Left ventricle myocardium inferior (tissue), 1 donor: ENCODE measurements around the gene ANKAR. TPM values are rescaled to one million over a fixed set of nuclear protein-coding genes. Genes with fewer than 3 reads are reported as not detected.
"Not testable (repeated sequence)": the region's sequence is repeated elsewhere in the genome, so short reads cannot be mapped to it uniquely, and the experiment has no call there.

ENCODE experiments used
- DNase-seq: peaks from one replicate; pipeline ENCODE4 v3.0.0-alpha.2; 2020
- H3K27ac ChIP-seq: fragments of 200-600 bp; replicated peaks from 2 replicates; pipeline ENCODE4 v1.8.0; 2021
- H3K27me3 ChIP-seq: fragments of 200-600 bp; 2 replicates; pipeline ENCODE4 v1.8.0; 2021; ENCODE audit warnings: low read depth
- H3K36me3 ChIP-seq: fragments of 200-600 bp; 2 replicates; pipeline ENCODE4 v1.8.0; 2021
- H3K4me1 ChIP-seq: fragments of 200-600 bp; 2 replicates; pipeline ENCODE4 v1.8.0; 2021
- H3K4me3 ChIP-seq: fragments of 200-600 bp; 2 replicates; pipeline ENCODE4 v1.8.0; 2021; ENCODE audit warnings: mild to moderate bottlenecking, moderate library complexity
- H3K9me3 ChIP-seq: fragments of 200-600 bp; replicated peaks from 2 replicates; pipeline ENCODE4 v1.8.0; 2021
- intact Hi-C: fragments of 100-400 bp; cut with micrococcal nuclease; formaldehyde crosslinking; loops from one replicate; pipeline ENCODE4 v1.11.0; 2022
- total RNA-seq: library from RNA; stranded (reverse); fragmentation: NEBNext Ultra II Directional; extraction: Animal tissue kit (Norgen Biotek cat#: 25700); gene quantifications from one replicate; pipeline ENCODE4 v1.2.1, GENCODE V29; 2021
- TF ChIP-seq, protein P1 (sequence below): fragments of 200-600 bp; IDR thresholded peaks from 2 replicates; pipeline ENCODE4 v1.8.0; 2021; ENCODE audit warnings: antibody characterized with exemption, mild to moderate bottlenecking, borderline replicate concordance
- donor health status: DM: no; HTN: yes; CAD: no; lungs with severe emphysema.

ANKAR gene
- total RNA-seq, 1 donor from 2014 or later: 9.9 TPM

DNA sequence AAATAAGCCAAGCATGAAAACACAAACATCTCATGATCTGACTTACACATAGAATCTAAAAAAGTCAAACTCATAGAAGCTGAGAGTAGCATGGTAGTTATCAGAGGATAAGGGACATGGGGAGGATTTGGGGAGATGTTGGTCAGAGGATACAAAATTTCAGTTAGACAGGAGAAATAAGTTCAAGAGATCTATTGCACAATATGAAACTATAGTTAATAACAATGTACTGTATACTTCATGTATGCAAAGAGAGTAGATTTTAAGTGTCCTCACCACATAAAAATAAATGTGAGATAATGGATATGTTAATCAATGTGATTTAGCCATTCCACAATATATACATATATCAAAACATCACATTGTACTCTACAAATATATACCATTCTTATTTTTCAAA lies 23.2 kb upstream of the ANKAR start:
- no peak overlapping the region for H3K4me3 ChIP-seq
- H3K27me3 ChIP-seq: no peaks in the 10 kb centered on the region
- no peak for DNase-seq
- no peak overlapping the region for H3K27ac ChIP-seq
- intact Hi-C loops: no loop called here
- TF ChIP-seq, protein P1, sequence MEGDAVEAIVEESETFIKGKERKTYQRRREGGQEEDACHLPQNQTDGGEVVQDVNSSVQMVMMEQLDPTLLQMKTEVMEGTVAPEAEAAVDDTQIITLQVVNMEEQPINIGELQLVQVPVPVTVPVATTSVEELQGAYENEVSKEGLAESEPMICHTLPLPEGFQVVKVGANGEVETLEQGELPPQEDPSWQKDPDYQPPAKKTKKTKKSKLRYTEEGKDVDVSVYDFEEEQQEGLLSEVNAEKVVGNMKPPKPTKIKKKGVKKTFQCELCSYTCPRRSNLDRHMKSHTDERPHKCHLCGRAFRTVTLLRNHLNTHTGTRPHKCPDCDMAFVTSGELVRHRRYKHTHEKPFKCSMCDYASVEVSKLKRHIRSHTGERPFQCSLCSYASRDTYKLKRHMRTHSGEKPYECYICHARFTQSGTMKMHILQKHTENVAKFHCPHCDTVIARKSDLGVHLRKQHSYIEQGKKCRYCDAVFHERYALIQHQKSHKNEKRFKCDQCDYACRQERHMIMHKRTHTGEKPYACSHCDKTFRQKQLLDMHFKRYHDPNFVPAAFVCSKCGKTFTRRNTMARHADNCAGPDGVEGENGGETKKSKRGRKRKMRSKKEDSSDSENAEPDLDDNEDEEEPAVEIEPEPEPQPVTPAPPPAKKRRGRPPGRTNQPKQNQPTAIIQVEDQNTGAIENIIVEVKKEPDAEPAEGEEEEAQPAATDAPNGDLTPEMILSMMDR: no peak
- H3K4me1 ChIP-seq: no peaks in the 10 kb centered on the region
- no peaks in the 10 kb centered on the region for H3K36me3 ChIP-seq
- H3K9me3 ChIP-seq: no peaks in the 10 kb centered on the region

DNA sequence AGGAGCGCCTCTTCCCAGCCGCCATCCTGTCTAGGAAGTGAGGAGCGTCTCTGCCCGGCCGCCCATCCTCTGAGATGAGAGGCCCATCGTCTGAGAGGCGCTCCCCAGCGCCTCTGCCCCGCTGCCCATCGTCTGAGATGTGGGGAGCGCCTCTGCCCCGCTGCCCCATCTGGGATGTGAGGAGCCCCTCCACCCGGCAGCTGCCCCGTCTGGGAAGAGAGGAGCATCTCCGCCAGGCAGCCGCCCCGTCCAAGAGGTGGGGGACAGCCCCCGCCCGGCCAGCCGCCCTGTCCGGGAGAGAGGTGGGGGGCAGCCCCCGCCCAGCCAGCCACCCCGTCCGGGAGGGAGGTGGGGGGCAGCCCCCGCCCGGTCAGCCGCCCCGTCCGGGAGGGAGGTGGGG lies 21.0 kb upstream of the ANKAR start:
- H3K27me3 ChIP-seq, DNase-seq, H3K9me3 ChIP-seq, H3K36me3 ChIP-seq, intact Hi-C loops, H3K4me1 ChIP-seq, H3K4me3 ChIP-seq, H3K27ac ChIP-seq: not testable (repeated sequence)

DNA sequence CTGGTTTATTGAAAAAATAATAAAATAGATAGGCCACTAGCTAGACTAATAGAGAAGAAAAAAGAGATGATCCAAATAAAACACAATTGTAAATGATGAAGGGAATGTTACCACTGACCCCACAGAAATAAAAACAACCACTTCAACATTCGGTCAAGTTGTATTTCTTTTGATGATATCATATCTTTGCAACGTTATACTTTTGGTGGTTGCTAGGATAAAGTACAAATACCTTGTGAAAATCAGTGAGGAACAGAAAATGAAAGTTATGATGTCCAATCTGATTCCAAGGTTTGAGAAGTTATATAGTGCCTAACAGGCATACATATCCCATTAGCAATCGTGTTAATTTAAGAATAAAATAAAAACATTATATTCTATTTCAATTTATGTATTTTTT lies 19.8 kb upstream of the ANKAR start:
- intact Hi-C loops: no loop called here
- no peak for DNase-seq
- H3K9me3 ChIP-seq: no peaks in the 10 kb centered on the region
- H3K4me3 ChIP-seq: no peak overlapping the region
- no peaks in the 10 kb centered on the region for H3K4me1 ChIP-seq
- H3K36me3 ChIP-seq: no peaks in the 10 kb centered on the region
- TF ChIP-seq, protein P1: no peak
- no peak overlapping the region for H3K27ac ChIP-seq
- H3K27me3 ChIP-seq: no peaks in the 10 kb centered on the region

DNA sequence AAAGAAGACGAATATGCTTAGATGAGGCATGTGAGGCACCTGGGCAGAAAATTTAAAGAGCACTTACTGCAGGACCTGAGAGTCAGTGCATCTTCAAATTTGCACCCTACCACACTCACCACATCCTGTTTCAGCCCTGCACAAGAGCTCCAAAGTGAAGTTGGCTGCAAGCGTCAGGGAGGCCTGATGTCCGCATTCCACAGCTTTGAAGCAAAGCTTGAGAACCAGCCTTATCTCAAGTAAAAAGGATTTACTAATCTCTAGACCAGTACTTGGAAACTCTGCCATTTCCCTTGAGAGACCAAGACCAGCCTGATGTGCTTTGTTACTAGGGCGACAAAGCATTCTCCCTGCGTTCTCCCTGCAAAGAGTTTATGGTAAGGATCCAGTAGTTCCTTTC lies 16.6 kb upstream of the ANKAR start:
- Histone ChIP-seq H3K4me1 (peaks cover 15% of the 10 kb centered on the region), H3K27me3 (no peaks in the 10 kb centered on the region), H3K36me3 (no peaks in the 10 kb centered on the region), H3K4me3 (no peak overlapping the region), H3K9me3 (no peaks in the 10 kb centered on the region), H3K27ac (peak overlapping the region; percentile 48)
- intact Hi-C loops: no loop called here
- TF ChIP-seq, protein P1: no peak
- peak; percentile 23 for DNase-seq

DNA sequence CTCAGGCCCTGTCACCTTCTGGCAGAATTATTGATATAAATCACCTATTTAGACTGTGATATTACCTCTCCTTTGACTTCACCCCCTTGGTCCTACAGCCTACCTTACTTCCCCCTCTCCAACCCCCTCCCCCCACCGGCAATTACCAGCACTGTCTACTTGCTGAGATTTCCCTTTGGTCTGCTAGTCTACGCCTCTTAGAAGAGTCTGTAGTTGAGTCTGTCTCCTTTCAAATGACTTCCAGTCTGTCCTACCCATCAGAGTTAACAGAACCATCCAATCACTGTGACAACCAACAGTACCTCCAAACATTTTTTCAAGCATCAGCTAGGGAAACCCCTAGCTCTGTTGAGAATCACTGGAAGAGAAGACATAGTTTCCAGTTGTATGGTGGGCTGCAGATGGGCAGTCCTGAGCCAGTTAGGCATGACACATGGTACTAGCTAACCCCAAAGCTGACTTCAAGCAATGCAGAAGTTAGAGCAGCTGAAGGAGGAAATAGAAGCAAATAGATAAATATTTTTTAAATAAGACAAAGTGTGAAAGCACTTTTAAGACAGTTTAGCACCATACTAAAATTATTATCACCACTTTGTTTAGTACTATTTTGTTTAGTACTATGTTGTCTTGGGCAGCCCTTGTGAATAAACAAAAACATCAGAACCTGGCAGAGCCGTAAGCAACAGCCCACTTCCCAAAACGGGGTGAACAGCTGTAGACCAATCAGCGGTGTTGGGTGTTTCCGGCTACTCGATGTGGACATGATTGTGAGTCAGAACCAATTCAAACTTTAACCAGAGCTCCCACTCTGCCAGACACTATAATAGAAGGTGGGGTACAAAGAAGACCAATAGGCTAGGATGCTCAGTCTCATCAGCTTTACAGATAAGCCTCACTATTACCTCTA lies 15.9 kb upstream of the ANKAR start:
- no peak for DNase-seq
- Histone ChIP-seq H3K4me1 (peaks cover 22% of the 10 kb centered on the region), H3K27ac (peak overlapping the region; percentile 26), H3K9me3 (no peaks in the 10 kb centered on the region), H3K4me3 (no peak overlapping the region), H3K27me3 (no peaks in the 10 kb centered on the region), H3K36me3 (no peaks in the 10 kb centered on the region)
- intact Hi-C loops: no loop called here
- TF ChIP-seq, protein P1: no peak

DNA sequence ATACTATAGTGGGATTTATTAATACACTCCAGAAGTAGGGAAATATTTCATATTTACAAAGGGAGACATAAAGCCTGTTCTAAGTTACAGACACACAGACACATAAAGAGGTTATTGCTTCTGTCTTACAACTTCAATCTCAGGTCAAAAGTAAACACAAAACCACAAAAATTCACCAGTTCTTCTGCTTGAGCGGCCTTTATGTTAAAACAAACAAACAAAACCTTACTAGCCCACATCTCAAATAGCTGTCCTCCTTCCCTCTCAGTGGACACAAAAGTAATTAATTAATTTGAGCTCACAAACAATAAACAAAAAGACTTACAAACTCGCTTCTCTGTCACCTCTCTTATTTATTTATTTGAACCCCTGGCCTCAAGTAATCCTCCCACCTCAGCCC lies 14.7 kb upstream of the ANKAR start:
- Histone ChIP-seq H3K36me3 (peaks cover 3% of the 10 kb centered on the region), H3K4me1 (peaks cover 34% of the 10 kb centered on the region), H3K9me3 (no peaks in the 10 kb centered on the region), H3K4me3 (no peak overlapping the region), H3K27ac (no peak overlapping the region), H3K27me3 (no peaks in the 10 kb centered on the region)
- DNase-seq: no peak
- intact Hi-C loops: loop anchor here (2.0 kb wide), 1 partner anchor 39 kb away; no protein-coding TSS in a partner anchor
- TF ChIP-seq, protein P1: no peak
